GM23338 (cell line): Measurements from ENCODE around the gene TTBK2. TPM values are rescaled to one million over a fixed set of nuclear protein-coding genes. Genes with fewer than 3 reads are reported as not detected.

Source experiments
- ATAC-seq: fragments of 200-7000 bp; cut with Tn5 transposase; 3 replicates; pipeline ENCODE4 v1.9.1; 2020
- DNase-seq: peaks from one replicate; pipeline ENCODE4 v3.0.0-alpha.2; 2015; ENCODE audit warnings: low spot score
- H2AFZ ChIP-seq: fragments of 200-600 bp; sonication (generic); 2 replicates; pipeline ENCODE4 v1.8.0; 2016; ENCODE audit warnings: antibody characterized with exemption, mild to moderate bottlenecking, moderate library complexity
- H3F3A ChIP-seq: fragments of 200-600 bp; sonication (generic); replicated peaks from 2 replicates; pipeline ENCODE4 v1.8.0; 2017; ENCODE audit warnings: antibody characterized with exemption, mixed run types, low read depth
- H3K27ac ChIP-seq: fragments of 200-600 bp; sonication (generic); 2 replicates; pipeline ENCODE4 v1.6.1; 2016; ENCODE audit warnings: low read depth
- H3K27me3 ChIP-seq: fragments of 200-600 bp; sonication (generic); 2 replicates; pipeline ENCODE4 v1.8.0; 2016; ENCODE audit warnings: mild to moderate bottlenecking, mixed run types, moderate library complexity; ENCODE audit not compliant: insufficient read depth
- H3K36me3 ChIP-seq: fragments of 200-600 bp; sonication (generic); 2 replicates; pipeline ENCODE4 v1.8.0; 2016; ENCODE audit warnings: mild to moderate bottlenecking; ENCODE audit not compliant: insufficient read depth
- H3K4me1 ChIP-seq: fragments of 200-600 bp; sonication (generic); 2 replicates; pipeline ENCODE4 v1.8.0; 2016; ENCODE audit warnings: mild to moderate bottlenecking, moderate library complexity; ENCODE audit not compliant: insufficient read depth
- H3K4me2 ChIP-seq: fragments of 200-600 bp; sonication (generic); 2 replicates; pipeline ENCODE4 v1.7.1; 2017; ENCODE audit warnings: mixed run types
- H3K4me3 ChIP-seq: fragments of 200-600 bp; sonication (generic); 2 replicates; pipeline ENCODE4 v1.6.1; 2016; ENCODE audit warnings: mixed run types
- H3K79me2 ChIP-seq: fragments of 200-600 bp; sonication (generic); replicated peaks from 2 replicates; pipeline ENCODE4 v1.8.0; 2017; ENCODE audit warnings: mild to moderate bottlenecking; ENCODE audit not compliant: insufficient read depth
- H3K9me2 ChIP-seq: fragments of 200-600 bp; sonication (generic); 2 replicates; pipeline ENCODE4 v1.8.0; 2017; ENCODE audit not compliant: insufficient read depth
- H4K20me1 ChIP-seq: fragments of 200-600 bp; sonication (generic); replicated peaks from 2 replicates; pipeline ENCODE4 v1.8.0; 2017; ENCODE audit warnings: mild to moderate bottlenecking; ENCODE audit not compliant: insufficient read depth
- H3K27ac Mint-ChIP-seq: 2 replicates; pipeline ENCODE4 v1.8.0; 2020; ENCODE audit warnings: inconsistent platforms, mild to moderate bottlenecking, moderate library complexity, mixed read lengths
- H3K27me3 Mint-ChIP-seq: 3 replicates; pipeline ENCODE4 v1.8.0; 2022; ENCODE audit warnings: low read depth, mild to moderate bottlenecking, moderate library complexity, mixed read lengths, inconsistent platforms; ENCODE audit not compliant: insufficient read depth, poor library complexity
- H3K36me3 Mint-ChIP-seq: 3 replicates; pipeline ENCODE4 v1.8.0; 2021; ENCODE audit warnings: low read depth, mild to moderate bottlenecking, inconsistent platforms, moderate library complexity, mixed read lengths
- H3K4me1 Mint-ChIP-seq: 3 replicates; pipeline ENCODE4 v1.8.0; 2020; ENCODE audit warnings: mild to moderate bottlenecking, inconsistent platforms, mixed read lengths
- H3K4me3 Mint-ChIP-seq: 3 replicates; pipeline ENCODE4 v1.8.0; 2021; ENCODE audit warnings: moderate library complexity, mild to moderate bottlenecking, inconsistent platforms, mixed read lengths
- H3K9me3 Mint-ChIP-seq: 3 replicates; pipeline ENCODE4 v1.8.0; 2020; ENCODE audit warnings: moderate library complexity, mild to moderate bottlenecking, inconsistent platforms, mixed read lengths
- CREB1 ChIP-seq: fragments of 250-450 bp; sonication (Bioruptor Pico); IDR thresholded peaks from 2 replicates; pipeline ENCODE4 v1.5.0; 2020; ENCODE audit warnings: low read depth, mild to moderate bottlenecking, moderate library complexity
- JUNB ChIP-seq: IDR thresholded peaks from one replicate; pipeline ENCODE4 v1.6.1; 2016; ENCODE audit warnings: antibody characterized with exemption; ENCODE audit not compliant: unreplicated experiment
- STAT1 ChIP-seq: IDR thresholded peaks from one replicate; pipeline ENCODE4 v1.6.1; 2016; ENCODE audit warnings: antibody characterized with exemption; ENCODE audit not compliant: unreplicated experiment
- polyA plus RNA-seq: library from polyadenylated mRNA; unstranded; fragments of >200 nt; fragmentation: Nextera tagmentation; extraction: Ambion mirVana; gene quantifications from 2 replicates; pipeline ENCODE4 v1.2.1, GENCODE V29; 2016
- total RNA-seq: library from RNA; depleted of rRNA; stranded (reverse); fragments of >200 nt; shearing (Covaris generic); gene quantifications from 2 replicates; pipeline ENCODE4 v1.2.3, GENCODE V29; 2014
- TF ChIP-seq, protein P1 (sequence below): fragments of 250-450 bp; sonication (Bioruptor Pico); IDR thresholded peaks from 2 replicates; pipeline ENCODE4 v1.5.0; 2020; ENCODE audit warnings: mild to moderate bottlenecking, moderate library complexity
- TF ChIP-seq, protein P2 (sequence below), 2 experiments: fragments of 200-600 bp in 1 of 2; sonication (generic) in 1 of 2; conservative IDR thresholded peaks; 2 replicates each; pipeline versions ENCODE4 v1.5.1 to v1.6.1; 2016 to 2017; ENCODE audit warnings: antibody characterized with exemption in 2 of 2, low read depth in 2 of 2, mild to moderate bottlenecking in 2 of 2, moderate library complexity in 1 of 2

Gene TTBK2
- total and polyA plus RNA-seq, 2 experiments from 2014 or later, result 5.8 to 15.9 TPM

DNA sequence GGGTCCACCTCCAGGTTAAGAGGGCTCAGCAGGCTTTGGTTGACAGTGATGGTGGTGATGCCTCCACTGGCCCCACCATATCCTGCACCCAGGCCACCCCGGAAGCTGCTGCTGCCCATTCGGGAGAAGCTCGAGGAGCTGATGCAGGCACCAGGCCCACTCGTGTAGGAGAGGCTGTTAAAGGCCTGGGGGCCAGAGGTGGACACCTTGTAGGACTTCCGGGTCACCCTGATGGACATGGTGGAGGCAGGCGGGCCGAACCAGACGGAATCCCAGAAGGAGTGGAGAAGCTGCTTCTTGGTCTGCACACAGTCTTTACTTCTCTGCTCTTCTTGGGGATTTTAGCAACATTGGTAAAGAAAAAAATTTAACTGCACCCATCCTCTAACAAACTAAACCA lies 118.4 kb downstream of the TTBK2 start (continued):
- TF ChIP-seq, protein P1, sequence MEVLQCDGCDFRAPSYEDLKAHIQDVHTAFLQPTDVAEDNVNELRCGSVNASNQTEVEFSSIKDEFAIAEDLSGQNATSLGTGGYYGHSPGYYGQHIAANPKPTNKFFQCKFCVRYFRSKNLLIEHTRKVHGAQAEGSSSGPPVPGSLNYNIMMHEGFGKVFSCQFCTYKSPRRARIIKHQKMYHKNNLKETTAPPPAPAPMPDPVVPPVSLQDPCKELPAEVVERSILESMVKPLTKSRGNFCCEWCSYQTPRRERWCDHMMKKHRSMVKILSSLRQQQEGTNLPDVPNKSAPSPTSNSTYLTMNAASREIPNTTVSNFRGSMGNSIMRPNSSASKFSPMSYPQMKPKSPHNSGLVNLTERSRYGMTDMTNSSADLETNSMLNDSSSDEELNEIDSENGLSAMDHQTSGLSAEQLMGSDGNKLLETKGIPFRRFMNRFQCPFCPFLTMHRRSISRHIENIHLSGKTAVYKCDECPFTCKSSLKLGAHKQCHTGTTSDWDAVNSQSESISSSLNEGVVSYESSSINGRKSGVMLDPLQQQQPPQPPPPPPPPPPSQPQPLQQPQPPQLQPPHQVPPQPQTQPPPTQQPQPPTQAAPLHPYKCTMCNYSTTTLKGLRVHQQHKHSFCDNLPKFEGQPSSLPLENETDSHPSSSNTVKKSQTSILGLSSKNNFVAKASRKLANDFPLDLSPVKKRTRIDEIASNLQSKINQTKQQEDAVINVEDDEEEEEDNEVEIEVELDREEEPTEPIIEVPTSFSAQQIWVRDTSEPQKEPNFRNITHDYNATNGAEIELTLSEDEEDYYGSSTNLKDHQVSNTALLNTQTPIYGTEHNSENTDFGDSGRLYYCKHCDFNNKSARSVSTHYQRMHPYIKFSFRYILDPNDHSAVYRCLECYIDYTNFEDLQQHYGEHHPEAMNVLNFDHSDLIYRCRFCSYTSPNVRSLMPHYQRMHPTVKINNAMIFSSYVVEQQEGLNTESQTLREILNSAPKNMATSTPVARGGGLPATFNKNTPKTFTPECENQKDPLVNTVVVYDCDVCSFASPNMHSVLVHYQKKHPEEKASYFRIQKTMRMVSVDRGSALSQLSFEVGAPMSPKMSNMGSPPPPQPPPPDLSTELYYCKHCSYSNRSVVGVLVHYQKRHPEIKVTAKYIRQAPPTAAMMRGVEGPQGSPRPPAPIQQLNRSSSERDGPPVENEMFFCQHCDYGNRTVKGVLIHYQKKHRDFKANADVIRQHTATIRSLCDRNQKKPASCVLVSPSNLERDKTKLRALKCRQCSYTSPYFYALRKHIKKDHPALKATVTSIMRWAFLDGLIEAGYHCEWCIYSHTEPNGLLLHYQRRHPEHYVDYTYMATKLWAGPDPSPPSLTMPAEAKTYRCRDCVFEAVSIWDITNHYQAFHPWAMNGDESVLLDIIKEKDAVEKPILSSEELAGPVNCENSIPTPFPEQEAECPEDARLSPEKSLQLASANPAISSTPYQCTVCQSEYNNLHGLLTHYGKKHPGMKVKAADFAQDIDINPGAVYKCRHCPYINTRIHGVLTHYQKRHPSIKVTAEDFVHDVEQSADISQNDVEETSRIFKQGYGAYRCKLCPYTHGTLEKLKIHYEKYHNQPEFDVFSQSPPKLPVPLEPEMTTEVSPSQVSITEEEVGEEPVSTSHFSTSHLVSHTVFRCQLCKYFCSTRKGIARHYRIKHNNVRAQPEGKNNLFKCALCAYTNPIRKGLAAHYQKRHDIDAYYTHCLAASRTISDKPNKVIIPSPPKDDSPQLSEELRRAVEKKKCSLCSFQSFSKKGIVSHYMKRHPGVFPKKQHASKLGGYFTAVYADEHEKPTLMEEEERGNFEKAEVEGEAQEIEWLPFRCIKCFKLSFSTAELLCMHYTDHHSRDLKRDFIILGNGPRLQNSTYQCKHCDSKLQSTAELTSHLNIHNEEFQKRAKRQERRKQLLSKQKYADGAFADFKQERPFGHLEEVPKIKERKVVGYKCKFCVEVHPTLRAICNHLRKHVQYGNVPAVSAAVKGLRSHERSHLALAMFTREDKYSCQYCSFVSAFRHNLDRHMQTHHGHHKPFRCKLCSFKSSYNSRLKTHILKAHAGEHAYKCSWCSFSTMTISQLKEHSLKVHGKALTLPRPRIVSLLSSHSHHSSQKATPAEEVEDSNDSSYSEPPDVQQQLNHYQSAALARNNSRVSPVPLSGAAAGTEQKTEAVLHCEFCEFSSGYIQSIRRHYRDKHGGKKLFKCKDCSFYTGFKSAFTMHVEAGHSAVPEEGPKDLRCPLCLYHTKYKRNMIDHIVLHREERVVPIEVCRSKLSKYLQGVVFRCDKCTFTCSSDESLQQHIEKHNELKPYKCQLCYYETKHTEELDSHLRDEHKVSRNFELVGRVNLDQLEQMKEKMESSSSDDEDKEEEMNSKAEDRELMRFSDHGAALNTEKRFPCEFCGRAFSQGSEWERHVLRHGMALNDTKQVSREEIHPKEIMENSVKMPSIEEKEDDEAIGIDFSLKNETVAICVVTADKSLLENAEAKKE (CRISPR knock-in tag), result no peak
- TF ChIP-seq JUNB (no peak), CREB1 (CRISPR knock-in tag) (no peak)
- TF ChIP-seq, protein P2, sequence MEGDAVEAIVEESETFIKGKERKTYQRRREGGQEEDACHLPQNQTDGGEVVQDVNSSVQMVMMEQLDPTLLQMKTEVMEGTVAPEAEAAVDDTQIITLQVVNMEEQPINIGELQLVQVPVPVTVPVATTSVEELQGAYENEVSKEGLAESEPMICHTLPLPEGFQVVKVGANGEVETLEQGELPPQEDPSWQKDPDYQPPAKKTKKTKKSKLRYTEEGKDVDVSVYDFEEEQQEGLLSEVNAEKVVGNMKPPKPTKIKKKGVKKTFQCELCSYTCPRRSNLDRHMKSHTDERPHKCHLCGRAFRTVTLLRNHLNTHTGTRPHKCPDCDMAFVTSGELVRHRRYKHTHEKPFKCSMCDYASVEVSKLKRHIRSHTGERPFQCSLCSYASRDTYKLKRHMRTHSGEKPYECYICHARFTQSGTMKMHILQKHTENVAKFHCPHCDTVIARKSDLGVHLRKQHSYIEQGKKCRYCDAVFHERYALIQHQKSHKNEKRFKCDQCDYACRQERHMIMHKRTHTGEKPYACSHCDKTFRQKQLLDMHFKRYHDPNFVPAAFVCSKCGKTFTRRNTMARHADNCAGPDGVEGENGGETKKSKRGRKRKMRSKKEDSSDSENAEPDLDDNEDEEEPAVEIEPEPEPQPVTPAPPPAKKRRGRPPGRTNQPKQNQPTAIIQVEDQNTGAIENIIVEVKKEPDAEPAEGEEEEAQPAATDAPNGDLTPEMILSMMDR (conservative IDR thresholded peaks at IDR 0.05; ENCODE audit: low read depth in 2 of 2), result no peak

DNA sequence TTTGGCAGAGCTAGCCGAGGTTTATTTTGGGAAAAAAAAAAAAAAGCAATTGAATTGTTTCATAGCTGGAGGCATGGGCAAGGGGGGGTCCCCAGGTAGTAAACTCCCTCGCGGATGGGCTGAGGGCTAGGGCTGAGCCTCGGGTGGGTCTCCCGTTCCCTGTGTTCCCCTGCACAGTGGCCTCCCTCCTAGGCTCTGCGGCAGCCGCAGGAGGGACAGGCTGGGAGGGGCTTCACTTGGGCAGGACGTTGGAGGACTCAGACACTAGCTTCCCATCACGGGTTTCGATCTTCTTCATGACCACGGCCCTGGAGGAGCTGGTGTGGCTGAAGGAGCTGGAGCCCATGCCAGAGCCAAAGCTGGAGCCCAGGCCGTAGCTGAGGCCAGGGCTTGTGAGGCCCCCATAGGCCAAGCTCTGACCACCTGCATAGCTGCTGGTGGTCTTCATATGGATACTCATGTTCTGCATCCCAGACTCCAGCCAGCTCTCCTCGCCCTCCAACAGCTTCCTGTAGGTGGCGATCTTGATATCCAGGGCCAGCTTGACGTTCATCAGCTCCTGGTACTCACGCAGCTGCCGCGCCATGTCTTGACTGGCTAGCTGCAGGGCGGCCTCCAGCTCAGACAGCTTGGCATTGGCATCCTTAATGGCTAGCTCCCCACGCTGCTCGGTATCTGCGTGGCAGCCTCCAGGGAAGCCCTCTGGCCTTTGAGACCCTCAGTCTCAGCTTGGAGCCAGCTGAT lies 119.7 kb downstream of the TTBK2 start:
- H3K4me2 ChIP-seq, result no peak overlapping the region
- no peak overlapping the region for H3K4me3 Mint-ChIP-seq
- H3K36me3 Mint-ChIP-seq, result peaks cover 6% of the 10 kb centered on the region; the same call in 2 of the 3 replicates
- H3K4me3 ChIP-seq, result no peak overlapping the region
- no peaks in the 10 kb centered on the region for H3K4me1 ChIP-seq
- no peak overlapping the region for H2AFZ ChIP-seq
- DNase-seq (peak; percentile 65), ATAC-seq (peak; percentile 50; the same call in 2 of the 3 replicates)
- no peaks in the 10 kb centered on the region for H3F3A ChIP-seq
- no peaks in the 10 kb centered on the region for H3K36me3 ChIP-seq
- H3K9me2 ChIP-seq, result no peaks in the 10 kb centered on the region
- H3K27me3 Mint-ChIP-seq, result peaks cover 6% of the 10 kb centered on the region
- H3K27ac ChIP-seq, result no peak overlapping the region
- no peaks in the 10 kb centered on the region for H3K79me2 ChIP-seq
- H3K27ac Mint-ChIP-seq, result no peak overlapping the region
- TF ChIP-seq STAT1, result no peak
- TF ChIP-seq, protein P2 (conservative IDR thresholded peaks at IDR 0.05; ENCODE audit: low read depth in 2 of 2), result peak; percentile 52 to 82
- peaks cover 4% of the 10 kb centered on the region; the same call in 1 of the 2 replicates for H4K20me1 ChIP-seq
- no peaks in the 10 kb centered on the region for H3K27me3 ChIP-seq
- peaks cover 3% of the 10 kb centered on the region; the same call in 2 of the 3 replicates for H3K4me1 Mint-ChIP-seq
- no peaks in the 10 kb centered on the region for H3K9me3 Mint-ChIP-seq
